Smooth muscle cell (in vitro differentiated cells): ENCODE measurements around the gene TBC1D2B. TPM values are rescaled to one million over a fixed set of nuclear protein-coding genes. Genes with fewer than 3 reads are reported as not detected.

Source experiments
- DNase-seq: peaks from one replicate; lab custom pipeline; 2025; ENCODE audit not compliant: unreplicated experiment; lab: John Stamatoyannopoulos, UW
- H2AFZ ChIP-seq: fragments of 200-600 bp; sonication (generic); 2 replicates; pipeline ENCODE4 v1.6.0; 2016; ENCODE audit warnings: antibody characterized with exemption, low read depth, mild to moderate bottlenecking
- H3F3A ChIP-seq: fragments of 200-600 bp; sonication (generic); 2 replicates; pipeline ENCODE4 v1.6.0; 2017; ENCODE audit warnings: antibody characterized with exemption, low read depth
- H3K27ac ChIP-seq: fragments of 200-600 bp; sonication (generic); 2 replicates; pipeline ENCODE4 v1.5.1; 2016; ENCODE audit warnings: low read depth, mild to moderate bottlenecking
- H3K27me3 ChIP-seq: fragments of 200-600 bp; sonication (generic); 2 replicates; pipeline ENCODE4 v1.6.1; 2016; ENCODE audit warnings: low read depth, mild to moderate bottlenecking
- H3K36me3 ChIP-seq: fragments of 200-600 bp; sonication (generic); 2 replicates; pipeline ENCODE4 v1.5.1; 2016; ENCODE audit warnings: low read depth
- H3K4me1 ChIP-seq: fragments of 200-600 bp; sonication (generic); 2 replicates; pipeline ENCODE4 v1.5.1; 2016; ENCODE audit warnings: low read depth
- H3K4me2 ChIP-seq: fragments of 200-600 bp; sonication (generic); 2 replicates; pipeline ENCODE4 v1.6.0; 2016; ENCODE audit warnings: mild to moderate bottlenecking
- H3K4me3 ChIP-seq: fragments of 200-600 bp; sonication (generic); 2 replicates; pipeline ENCODE4 v1.5.1; 2016; ENCODE audit warnings: mild to moderate bottlenecking
- H3K79me2 ChIP-seq: fragments of 200-600 bp; sonication (generic); 2 replicates; pipeline ENCODE4 v1.6.0; 2016; ENCODE audit warnings: low read depth, mild to moderate bottlenecking
- H3K9ac ChIP-seq: fragments of 200-600 bp; sonication (generic); 2 replicates; pipeline ENCODE4 v1.6.0; 2016; ENCODE audit warnings: low read depth
- H3K9me3 ChIP-seq: fragments of 200-600 bp; sonication (generic); replicated peaks from 2 replicates; pipeline ENCODE4 v1.5.1; 2016; ENCODE audit warnings: low read depth
- H4K20me1 ChIP-seq: fragments of 200-600 bp; sonication (generic); 2 replicates; pipeline ENCODE4 v1.6.0; 2016; ENCODE audit warnings: low read depth
- CTCF ChIP-seq: fragments of 200-600 bp; sonication (generic); IDR thresholded peaks from 2 replicates; pipeline ENCODE4 v1.5.1; 2017; ENCODE audit warnings: borderline replicate concordance, mild to moderate bottlenecking, antibody characterized with exemption; ENCODE audit not compliant: insufficient read depth, poor library complexity, severe bottlenecking
- WGBS: methylation state at CpG from one replicate; pipeline ENCODE4 v1.1.7; 2016; ENCODE audit warnings: low lambda C conversion rate; 5-methylcytosine and 5-hydroxymethylcytosine counted together
- polyA plus RNA-seq: library from polyadenylated mRNA; unstranded; fragments of >200 nt; fragmentation: Nextera tagmentation; extraction: Ambion mirVana; gene quantifications from 2 replicates; pipeline ENCODE4 v1.2.1, GENCODE V29; 2016
- total RNA-seq: library from RNA; depleted of rRNA; stranded (reverse); fragments of >200 nt; gene quantifications from 2 replicates; pipeline ENCODE4 v1.2.3, GENCODE V29; 2014

TBC1D2B gene
- total and polyA plus RNA-seq, 2 experiments from 2014 or later = 14.2 to 19.4 TPM

- H3K27me3 ChIP-seq = no peaks in the 10 kb centered on the region
- no peak for TF ChIP-seq CTCF
- no peaks in the 10 kb centered on the region for H3K9me3 ChIP-seq
- peaks cover 22% of the 10 kb centered on the region for H3F3A ChIP-seq
- no peak overlapping the region for H2AFZ ChIP-seq
- WGBS = 93% methylated on average over 5 of the region's 5 CpGs
- DNase-seq = no peak
- no peaks in the 10 kb centered on the region for H3K36me3 ChIP-seq
- H3K79me2 ChIP-seq = peaks cover 62% of the 10 kb centered on the region
- no peak overlapping the region for H3K4me3 ChIP-seq
- H3K9ac ChIP-seq = peak overlapping the region; percentile 41
- peak overlapping the region; percentile 65 for H3K4me2 ChIP-seq
- peaks cover 37% of the 10 kb centered on the region for H3K4me1 ChIP-seq
- peaks cover 42% of the 10 kb centered on the region for H4K20me1 ChIP-seq
- peak overlapping the region; percentile 73 for H3K27ac ChIP-seq
Observed at GRCh38 chr15:78073046-78073787, 4.3 kb downstream of the TBC1D2B start.

DNA sequence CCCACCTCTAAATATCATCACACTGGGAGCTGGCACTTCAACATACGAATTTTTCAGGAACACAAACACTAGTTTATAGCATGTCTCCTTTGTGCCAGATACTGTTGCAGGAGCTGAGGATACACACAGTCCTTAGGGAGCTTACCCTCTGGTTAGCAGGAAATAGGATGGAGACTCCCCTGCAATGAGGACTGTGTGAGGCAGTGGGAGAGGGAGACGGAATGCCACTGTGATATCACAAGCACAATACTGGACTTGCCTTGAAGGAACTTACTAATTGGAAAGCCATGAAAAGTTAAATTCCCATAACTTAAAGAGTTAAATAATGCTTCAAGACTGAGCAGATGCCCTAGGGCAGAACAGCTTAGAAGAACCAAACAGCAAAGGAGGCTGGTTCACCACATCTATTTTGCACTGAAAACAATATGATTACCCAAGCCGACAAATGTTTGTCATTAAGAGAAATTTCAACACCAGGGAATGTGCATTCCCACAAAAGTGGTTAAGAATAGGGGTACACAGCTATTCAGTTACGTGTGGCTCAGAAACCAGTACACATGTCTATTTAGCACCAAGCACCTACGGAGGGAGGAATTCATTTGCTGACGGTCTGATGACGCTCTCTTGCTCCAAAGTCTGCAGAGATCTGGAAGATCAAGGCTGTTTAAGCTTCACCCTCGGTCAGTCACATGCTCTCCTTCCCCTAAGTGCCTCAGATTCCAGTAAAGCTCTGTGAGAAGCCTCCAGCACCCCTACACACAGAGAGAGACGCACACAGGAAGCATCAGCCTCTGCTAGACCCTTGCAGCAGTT lies 5.2 kb downstream of the TBC1D2B start:
- peaks cover 52% of the 10 kb centered on the region for H4K20me1 ChIP-seq
- DNase-seq = no peak
- H3K4me1 ChIP-seq = peaks cover 46% of the 10 kb centered on the region

DNA sequence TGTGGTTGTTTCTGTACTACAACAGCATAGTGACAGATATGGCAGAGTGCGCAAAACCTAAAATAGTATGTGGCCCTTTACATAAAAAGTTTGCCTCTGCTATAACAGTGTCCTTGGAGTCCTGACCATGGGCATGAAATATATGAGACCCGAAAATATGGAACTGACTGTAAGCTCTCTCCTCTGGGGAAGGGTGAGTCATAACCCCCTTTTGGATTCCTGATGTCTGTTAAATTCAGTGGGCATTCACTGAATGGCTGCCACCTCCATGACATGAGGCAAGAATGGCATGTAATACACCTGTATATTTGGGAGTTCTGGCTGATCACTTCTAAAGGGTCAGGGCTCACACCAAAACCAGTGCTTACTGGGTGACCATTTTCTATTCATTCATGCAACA lies 6.1 kb downstream of the TBC1D2B start:
- Histone ChIP-seq H3F3A (peaks cover 21% of the 10 kb centered on the region), H3K79me2 (peaks cover 75% of the 10 kb centered on the region), H3K4me2 (no peak overlapping the region), H4K20me1 (peaks cover 61% of the 10 kb centered on the region), H3K4me3 (no peak overlapping the region), H3K9ac (no peak overlapping the region), H3K9me3 (no peaks in the 10 kb centered on the region), H2AFZ (no peak overlapping the region), H3K27ac (peak overlapping the region; percentile 73), H3K4me1 (peaks cover 51% of the 10 kb centered on the region), H3K27me3 (no peaks in the 10 kb centered on the region), H3K36me3 (no peaks in the 10 kb centered on the region)
- 58% methylated on average over 2 of the region's 2 CpGs for WGBS
- TF ChIP-seq CTCF = no peak
- DNase-seq = no peak

More for the DNA sequence above, 5.2 kb downstream of the TBC1D2B start:
- peak overlapping the region; percentile 73 for H3K27ac ChIP-seq
- H3F3A ChIP-seq = peaks cover 25% of the 10 kb centered on the region
- no peak for TF ChIP-seq CTCF
- peak overlapping the region; percentile 65 for H3K4me2 ChIP-seq
- 17% methylated on average over 9 of the region's 9 CpGs for WGBS
- no peaks in the 10 kb centered on the region for H3K27me3 ChIP-seq
- no peaks in the 10 kb centered on the region for H3K36me3 ChIP-seq
- peaks cover 70% of the 10 kb centered on the region for H3K79me2 ChIP-seq
- no peaks in the 10 kb centered on the region for H3K9me3 ChIP-seq
- no peak overlapping the region for H3K4me3 ChIP-seq
- H2AFZ ChIP-seq = no peak overlapping the region
- peak overlapping the region; percentile 41 for H3K9ac ChIP-seq
